MCF 10A (cell line): Measurements from ENCODE around the gene DTD1. TPM values are rescaled to one million over a fixed set of nuclear protein-coding genes. Genes with fewer than 3 reads are reported as not detected.

Source experiments
- BruUV-seq: library from RNA; stranded (reverse); fragments of 400-500 nt; replicated peaks from 2 replicates; lab custom pipeline; 2021; lab: Mats Ljungman, UMichigan
- CTCF ChIA-PET: fragments of 300-600 bp; sonication (Branson Sonifier 250); formaldehyde crosslinking; extraction: SDS; loops from one replicate; lab custom pipeline; 2021; ENCODE audit warnings: antibody characterized with exemption, inconsistent platforms; lab: Yijun Ruan, JAX
- POLR2A ChIA-PET: fragments of 300-600, 350-650 bp; sonication (Branson Sonifier 250); formaldehyde crosslinking; extraction: SDS; loops from one replicate; lab custom pipeline; 2020; ENCODE audit warnings: antibody characterized with exemption, inconsistent platforms; lab: Yijun Ruan, JAX
- DNase-seq: peaks from one replicate; pipeline ENCODE4 v3.0.0-alpha.2; 2018; ENCODE audit not compliant: unreplicated experiment
- H3K27ac Mint-ChIP-seq: one replicate; pipeline ENCODE4 v1.8.0; 2022; ENCODE audit warnings: mild to moderate bottlenecking, low read depth, mixed read lengths; ENCODE audit not compliant: unreplicated experiment
- H3K27me3 Mint-ChIP-seq: one replicate; pipeline ENCODE4 v1.8.0; 2022; ENCODE audit warnings: mixed read lengths; ENCODE audit not compliant: insufficient read depth, unreplicated experiment
- H3K36me3 Mint-ChIP-seq: one replicate; pipeline ENCODE4 v1.8.0; 2022; ENCODE audit warnings: mild to moderate bottlenecking, moderate library complexity, mixed read lengths; ENCODE audit not compliant: insufficient read depth, unreplicated experiment
- H3K4me1 Mint-ChIP-seq: one replicate; pipeline ENCODE4 v1.8.0; 2022; ENCODE audit warnings: mixed read lengths; ENCODE audit not compliant: insufficient read depth, unreplicated experiment
- H3K4me3 Mint-ChIP-seq: one replicate; pipeline ENCODE4 v1.8.0; 2022; ENCODE audit warnings: mild to moderate bottlenecking, moderate library complexity, mixed read lengths; ENCODE audit not compliant: unreplicated experiment
- H3K9me3 Mint-ChIP-seq: one replicate; pipeline ENCODE4 v1.8.0; 2022; ENCODE audit warnings: mixed read lengths; ENCODE audit not compliant: unreplicated experiment
- intact Hi-C: fragments of 100-400 bp; cut with micrococcal nuclease; formaldehyde crosslinking; loops from 2 replicates; pipeline ENCODE4 v1.14.1; 2022
- total RNA-seq: library from RNA; stranded (reverse); gene quantifications from 2 replicates; pipeline ENCODE4 v1.2.3, GENCODE V29; 2022
- TF ChIP-seq, protein P1 (sequence below): fragments of 200-600 bp; IDR thresholded peaks from one replicate; pipeline ENCODE4 v1.8.0; 2022; ENCODE audit warnings: antibody characterized with exemption, mild to moderate bottlenecking; ENCODE audit not compliant: unreplicated experiment

Gene DTD1
- total RNA-seq, 1 experiment from 2014 or later: 101 TPM

- BruUV-seq: no TSS peak
- no peaks in the 10 kb centered on the region for H3K27me3 Mint-ChIP-seq
- no peak for DNase-seq
- H3K36me3 Mint-ChIP-seq: peaks cover 13% of the 10 kb centered on the region
- ChIA-PET CTCF (interaction anchor here (0.6 to 1.8 kb wide), 4 partner anchors 9 to 244 kb away, joined by 3 to 9 read pairs (median 4); no protein-coding TSS in a partner anchor), POLR2A (interaction anchor here (1.0 kb wide), 1 partner anchor 14 kb away, joined by 3 read pairs; no protein-coding TSS in a partner anchor)
- H3K27ac Mint-ChIP-seq: no peak overlapping the region
- TF ChIP-seq, protein P1, sequence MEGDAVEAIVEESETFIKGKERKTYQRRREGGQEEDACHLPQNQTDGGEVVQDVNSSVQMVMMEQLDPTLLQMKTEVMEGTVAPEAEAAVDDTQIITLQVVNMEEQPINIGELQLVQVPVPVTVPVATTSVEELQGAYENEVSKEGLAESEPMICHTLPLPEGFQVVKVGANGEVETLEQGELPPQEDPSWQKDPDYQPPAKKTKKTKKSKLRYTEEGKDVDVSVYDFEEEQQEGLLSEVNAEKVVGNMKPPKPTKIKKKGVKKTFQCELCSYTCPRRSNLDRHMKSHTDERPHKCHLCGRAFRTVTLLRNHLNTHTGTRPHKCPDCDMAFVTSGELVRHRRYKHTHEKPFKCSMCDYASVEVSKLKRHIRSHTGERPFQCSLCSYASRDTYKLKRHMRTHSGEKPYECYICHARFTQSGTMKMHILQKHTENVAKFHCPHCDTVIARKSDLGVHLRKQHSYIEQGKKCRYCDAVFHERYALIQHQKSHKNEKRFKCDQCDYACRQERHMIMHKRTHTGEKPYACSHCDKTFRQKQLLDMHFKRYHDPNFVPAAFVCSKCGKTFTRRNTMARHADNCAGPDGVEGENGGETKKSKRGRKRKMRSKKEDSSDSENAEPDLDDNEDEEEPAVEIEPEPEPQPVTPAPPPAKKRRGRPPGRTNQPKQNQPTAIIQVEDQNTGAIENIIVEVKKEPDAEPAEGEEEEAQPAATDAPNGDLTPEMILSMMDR: no peak
- intact Hi-C loops: no loop called here
- H3K4me3 Mint-ChIP-seq: no peak overlapping the region
- no peaks in the 10 kb centered on the region for H3K4me1 Mint-ChIP-seq
- no peaks in the 10 kb centered on the region for H3K9me3 Mint-ChIP-seq
Observed at GRCh38 chr20:18647777-18648176, 59.9 kb downstream of the DTD1 start.

DNA sequence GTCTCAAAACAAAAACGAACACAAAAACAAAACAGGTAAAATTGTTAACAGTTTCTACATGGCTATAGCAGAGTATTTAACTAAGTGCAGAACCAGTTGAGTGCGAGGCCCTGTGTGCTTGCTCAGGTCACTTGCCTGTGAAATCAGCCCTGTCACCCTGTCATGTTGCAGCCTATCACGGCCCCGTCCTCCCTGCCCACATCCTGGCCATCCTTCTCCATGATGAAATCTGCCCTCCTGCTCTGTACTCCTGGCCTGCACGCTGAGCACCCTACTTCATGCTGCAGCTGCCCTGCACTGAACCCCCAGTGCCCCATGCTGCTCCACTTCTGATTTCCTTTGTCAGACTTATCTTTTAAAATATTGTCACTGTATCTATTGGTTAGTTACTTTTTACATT, 62.4 kb downstream of the DTD1 start:
- Mint-ChIP-seq H3K36me3 (peaks cover 13% of the 10 kb centered on the region), H3K4me1 (no peaks in the 10 kb centered on the region), H3K27me3 (no peaks in the 10 kb centered on the region), H3K9me3 (no peaks in the 10 kb centered on the region), H3K4me3 (no peak overlapping the region), H3K27ac (no peak overlapping the region)
- ChIA-PET CTCF (interaction anchor here (4.7 kb wide), 1 partner anchor 18 kb away, joined by 29 read pairs; no protein-coding TSS in a partner anchor), POLR2A (no interaction called here)
- TF ChIP-seq, protein P1: no peak
- DNase-seq: no peak
- intact Hi-C loops: no loop called here
- BruUV-seq: no TSS peak

GRCh38 chr20:18653736-18654447, 66.0 kb downstream of the DTD1 start:
- Mint-ChIP-seq H3K27me3 (no peaks in the 10 kb centered on the region), H3K9me3 (no peaks in the 10 kb centered on the region), H3K27ac (no peak overlapping the region), H3K4me1 (no peaks in the 10 kb centered on the region), H3K4me3 (no peak overlapping the region), H3K36me3 (peaks cover 19% of the 10 kb centered on the region)
- POLR2A ChIA-PET: interaction anchor here (0.6 kb wide), 1 partner anchor 1419 kb away, joined by 3 read pairs; no protein-coding TSS in a partner anchor
- DNase-seq: no peak
- CTCF ChIA-PET: interaction anchor here (0.6 to 4.7 kb wide), 6 partner anchors 20 to 140 kb away, joined by 3 to 29 read pairs (median 3); no protein-coding TSS in a partner anchor
- TF ChIP-seq, protein P1: no peak
- no TSS peak for BruUV-seq
- intact Hi-C loops: no loop called here

- Mint-ChIP-seq H3K27me3 (no peaks in the 10 kb centered on the region), H3K9me3 (no peaks in the 10 kb centered on the region), H3K27ac (no peak overlapping the region), H3K4me3 (no peak overlapping the region), H3K4me1 (no peaks in the 10 kb centered on the region), H3K36me3 (peaks cover 19% of the 10 kb centered on the region)
- BruUV-seq: no TSS peak
- no peak for DNase-seq
- ChIA-PET POLR2A (interaction anchor here (0.6 to 0.8 kb wide), 2 partner anchors 100 to 1419 kb away, joined by 3 to 4 read pairs; no protein-coding TSS in a partner anchor), CTCF (interaction anchor here (0.6 to 4.7 kb wide), 3 partner anchors 16 to 22 kb away, joined by 3 to 29 read pairs (median 3); no protein-coding TSS in a partner anchor)
- TF ChIP-seq, protein P1: no peak
- intact Hi-C loops: no loop called here
Observed at GRCh38 chr20:18654448-18654773, 66.6 kb downstream of the DTD1 start.
